NT2/D1 (cell line): ENCODE results near the gene CD37.

Experiments
- SUZ12 ChIP-seq: IDR thresholded peaks from 2 replicates; pipeline ENCODE4 v1.6.1; 2011; ENCODE audit not compliant: insufficient read length, insufficient read depth; ENCODE audit errors: extremely low read depth
- ZNF274 ChIP-seq: IDR thresholded peaks from 2 replicates; pipeline ENCODE4 v1.6.1; 2011; ENCODE audit warnings: mild to moderate bottlenecking, low read depth, low read length

- TF ChIP-seq ZNF274 (no peak), SUZ12 (no peak)
Measured at GRCh38 chr19:49315111-49315510, 20.1 kb upstream of the CD37 start.
